GM12872 (cell line): ENCODE measurements around the gene NXPH2.
A peak's percentile ranks its signal among the peaks of the same experiment; 100 is the strongest.

Source experiments
- CTCF ChIP-seq: IDR thresholded peaks from 3 replicates; pipeline ENCODE4 v1.5.1; 2011; ENCODE audit warnings: low read depth, mild to moderate bottlenecking, low read length, moderate library complexity; ENCODE audit not compliant: insufficient read depth

Gene NXPH2

GRCh38 chr2:138779781-138780445 is at the start of gene NXPH2:
Gene NXPH2, minus strand, starts transcription at chr2:138780390. Its CDS starts 149 bp downstream, at chr2:138780241.
- no peak for TF ChIP-seq CTCF

- peak; percentile 56 for TF ChIP-seq CTCF
Measured at GRCh38 chr2:138829326-138829919, 49.2 kb upstream of the NXPH2 start.

GRCh38 chr2:138827426-138828054 is 47.4 kb upstream of the NXPH2 start:
- TF ChIP-seq CTCF = peak; percentile 64

GRCh38 chr2:138823666-138824065 is 43.5 kb upstream of the NXPH2 start:
- TF ChIP-seq CTCF = no peak

- TF ChIP-seq CTCF = no peak
Measured at GRCh38 chr2:138819964-138820363, 39.8 kb upstream of the NXPH2 start.

GRCh38 chr2:138818556-138818955 is 38.4 kb upstream of the NXPH2 start:
- TF ChIP-seq CTCF = no peak

- TF ChIP-seq CTCF = peak; percentile 39; the same call in 1 of the 3 replicates
Measured at GRCh38 chr2:138814123-138814898, 34.1 kb upstream of the NXPH2 start.
